ENCODE measurements around the gene TBC1D8B.

GRCh38 chrX:106906361-106906760 lies 103.9 kb downstream of the TBC1D8B start:
- TF ChIP-seq ZBTB26 (CRISPR knock-in tag; IDR thresholded peaks at IDR 0.05; ENCODE audit: borderline replicate concordance) (no peak), RBM39 (IDR thresholded peaks at IDR 0.05; ENCODE audit: low read depth, low read length, poor library complexity, severe bottlenecking) (no peak), MAFF (IDR thresholded peaks at IDR 0.05; ENCODE audit: low read depth, low read length) (no peak), HMG20B (CRISPR knock-in tag; conservative IDR thresholded peaks at IDR 0.05) (no peak), CTCF (CRISPR knock-in tag; IDR thresholded peaks at IDR 0.05) (no peak), HIVEP1 (CRISPR knock-in tag; IDR thresholded peaks at IDR 0.05) (no peak), PCBP1 (IDR thresholded peaks at IDR 0.05; ENCODE audit: borderline replicate concordance, low read depth, low read length) (no peak), MAX (IDR thresholded peaks at IDR 0.05) (no peak), ZNF609 (CRISPR knock-in tag; IDR thresholded peaks at IDR 0.05; ENCODE audit: borderline replicate concordance) (no peak), FOXJ3 (CRISPR knock-in tag; IDR thresholded peaks at IDR 0.05; ENCODE audit: borderline replicate concordance) (no peak), ZNF687 (CRISPR knock-in tag; IDR thresholded peaks at IDR 0.05) (no peak), ZNF883 (CRISPR knock-in tag; IDR thresholded peaks at IDR 0.05; ENCODE audit: not compliant biosample characterization) (no peak), FUBP1 (CRISPR knock-in tag; IDR thresholded peaks at IDR 0.05; ENCODE audit: borderline replicate concordance) (no peak), JUN (CRISPR knock-in tag; IDR thresholded peaks at IDR 0.05) (no peak)

All from HepG2 (cell line).